ENCODE measurements around the gene IDH3B.

GRCh38 chr20:2708073-2708415 lies 44.0 kb upstream of the IDH3B start:
- TF ChIP-seq POLR2A (IDR thresholded peaks at IDR 0.05; ENCODE audit: low read depth, low read length) (no peak), CTCF (IDR thresholded peaks at IDR 0.05; ENCODE audit: extremely low read depth in 1 of 2, insufficient read depth in 1 of 2, low read depth in 1 of 2, low read length in 2 of 2) (no peak), EZH2 (IDR thresholded peaks at IDR 0.05; ENCODE audit: borderline replicate concordance, low read depth, low read length, severe bottlenecking) (no peak), FOS (IDR thresholded peaks at IDR 0.05; ENCODE audit: borderline replicate concordance, insufficient read depth, low read length) (no peak), MYC (IDR thresholded peaks at IDR 0.05; ENCODE audit: low read depth, low read length) (no peak), POLR2AphosphoS5 (IDR thresholded peaks at IDR 0.05; ENCODE audit: insufficient read depth, low read depth, low read length) (no peak)
